ENCODE results near the gene NPTX1.

DNA sequence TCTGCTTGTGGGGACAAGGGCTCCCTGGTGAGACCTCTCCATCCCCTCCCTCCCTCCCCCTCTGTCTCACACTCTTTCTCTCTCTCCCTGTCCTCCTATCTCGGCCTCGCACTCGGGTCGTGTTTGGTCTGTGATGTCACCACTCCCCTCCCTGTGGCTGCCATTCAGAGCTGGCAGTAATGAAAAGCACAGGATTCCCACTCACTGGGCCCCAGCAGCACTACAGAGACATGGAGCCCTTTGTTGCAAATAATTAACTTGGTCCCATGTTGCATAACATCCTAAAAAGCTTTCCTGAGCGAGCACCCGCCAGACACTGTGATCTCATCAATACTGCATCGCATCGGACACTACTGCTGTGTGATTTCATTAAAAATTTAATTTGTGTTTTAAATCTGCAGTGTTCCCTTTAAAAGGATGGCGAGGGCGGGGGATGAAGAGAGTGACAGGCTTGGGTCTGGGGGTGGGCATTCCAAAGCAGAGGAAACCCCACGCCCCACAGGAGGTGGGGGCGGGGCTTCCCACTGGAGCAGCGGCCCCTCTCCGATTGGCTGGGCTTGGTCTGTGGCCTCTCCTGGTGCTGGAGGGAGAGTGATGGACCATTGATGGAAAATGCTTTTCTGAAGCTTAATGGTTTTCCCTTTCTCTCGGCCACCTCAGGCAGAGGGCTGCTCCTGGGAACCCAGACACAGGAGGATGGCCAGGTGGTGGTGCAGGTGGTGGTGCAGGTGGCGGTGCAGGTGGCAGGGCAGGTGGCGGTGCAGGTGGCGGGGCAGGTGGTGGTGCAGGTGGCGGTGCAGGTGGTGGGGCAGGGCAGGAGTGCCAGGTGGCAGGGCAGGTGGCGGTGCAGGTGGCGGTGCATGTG, 15.3 kb upstream of the NPTX1 start:
- TF ChIP-seq, protein P1, sequence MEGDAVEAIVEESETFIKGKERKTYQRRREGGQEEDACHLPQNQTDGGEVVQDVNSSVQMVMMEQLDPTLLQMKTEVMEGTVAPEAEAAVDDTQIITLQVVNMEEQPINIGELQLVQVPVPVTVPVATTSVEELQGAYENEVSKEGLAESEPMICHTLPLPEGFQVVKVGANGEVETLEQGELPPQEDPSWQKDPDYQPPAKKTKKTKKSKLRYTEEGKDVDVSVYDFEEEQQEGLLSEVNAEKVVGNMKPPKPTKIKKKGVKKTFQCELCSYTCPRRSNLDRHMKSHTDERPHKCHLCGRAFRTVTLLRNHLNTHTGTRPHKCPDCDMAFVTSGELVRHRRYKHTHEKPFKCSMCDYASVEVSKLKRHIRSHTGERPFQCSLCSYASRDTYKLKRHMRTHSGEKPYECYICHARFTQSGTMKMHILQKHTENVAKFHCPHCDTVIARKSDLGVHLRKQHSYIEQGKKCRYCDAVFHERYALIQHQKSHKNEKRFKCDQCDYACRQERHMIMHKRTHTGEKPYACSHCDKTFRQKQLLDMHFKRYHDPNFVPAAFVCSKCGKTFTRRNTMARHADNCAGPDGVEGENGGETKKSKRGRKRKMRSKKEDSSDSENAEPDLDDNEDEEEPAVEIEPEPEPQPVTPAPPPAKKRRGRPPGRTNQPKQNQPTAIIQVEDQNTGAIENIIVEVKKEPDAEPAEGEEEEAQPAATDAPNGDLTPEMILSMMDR (IDR thresholded peaks at IDR 0.05): no peak
- TF ChIP-seq POLR2AphosphoS5 (IDR thresholded peaks at IDR 0.05): no peak
- no peak for TF ChIP-seq POLR2A (IDR thresholded peaks at IDR 0.05)
